HFF-Myc (cell line): ENCODE results near the gene ISOC2.

ENCODE experiments used
- DNase-seq: peaks from one replicate; pipeline ENCODE4 v3.0.0-alpha.2; 2011; ENCODE audit warnings: low read depth; ENCODE audit errors: extremely low read depth
- H3K4me3 ChIP-seq: replicated peaks from 2 replicates; pipeline ENCODE4 v1.5.1; 2011; ENCODE audit warnings: low read depth, mild to moderate bottlenecking, control low read depth, low read length
- CTCF ChIP-seq: IDR thresholded peaks from 2 replicates; pipeline ENCODE4 v1.5.1; 2012; ENCODE audit warnings: mild to moderate bottlenecking, low read depth, low read length, control low read depth; ENCODE audit errors: missing control alignments

Gene ISOC2

DNA sequence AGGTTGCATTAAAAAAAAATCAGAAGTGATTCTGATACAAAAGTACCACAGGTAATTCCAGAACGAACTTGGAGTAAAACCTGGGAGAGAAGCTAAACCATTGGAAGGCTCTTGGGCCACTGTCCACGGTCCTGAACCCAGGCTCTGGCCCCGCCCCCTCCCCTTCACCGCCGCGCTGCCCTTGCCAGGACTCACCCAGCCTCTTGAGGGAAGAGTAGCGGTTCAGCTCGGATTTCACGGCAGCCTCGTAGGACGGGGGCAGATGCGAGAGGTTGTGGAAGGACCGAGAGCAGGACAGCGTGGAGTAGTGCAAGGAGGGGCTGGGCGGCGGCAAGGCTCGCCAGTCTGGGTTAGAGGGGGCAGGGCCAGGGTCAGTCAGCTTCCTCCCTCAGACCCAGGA is 24.0 kb downstream of the ISOC2 start:
- DNase-seq: no peak
- no peak for TF ChIP-seq CTCF
- H3K4me3 ChIP-seq: no peak overlapping the region

DNA sequence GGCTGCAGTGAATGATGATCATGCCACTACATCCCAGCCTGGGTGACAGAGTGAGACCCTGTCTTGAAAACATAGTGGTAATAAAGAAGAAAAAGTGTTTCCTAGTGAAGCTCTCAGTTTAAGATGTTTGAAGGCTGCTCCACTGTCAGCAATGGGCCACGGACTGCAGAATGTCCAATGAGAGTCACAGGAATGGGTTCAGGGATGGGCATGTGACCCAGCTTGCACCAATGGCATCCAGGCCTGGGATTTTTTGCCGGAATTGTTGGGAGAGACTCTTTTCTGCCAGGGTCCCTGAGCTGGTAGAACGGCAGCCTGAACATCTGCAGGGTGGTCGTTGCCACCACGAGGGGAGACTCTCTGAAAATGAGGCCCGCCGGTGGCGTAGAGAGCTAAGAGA is 24.6 kb downstream of the ISOC2 start:
- no peak for TF ChIP-seq CTCF
- H3K4me3 ChIP-seq: no peak overlapping the region
- no peak for DNase-seq

DNA sequence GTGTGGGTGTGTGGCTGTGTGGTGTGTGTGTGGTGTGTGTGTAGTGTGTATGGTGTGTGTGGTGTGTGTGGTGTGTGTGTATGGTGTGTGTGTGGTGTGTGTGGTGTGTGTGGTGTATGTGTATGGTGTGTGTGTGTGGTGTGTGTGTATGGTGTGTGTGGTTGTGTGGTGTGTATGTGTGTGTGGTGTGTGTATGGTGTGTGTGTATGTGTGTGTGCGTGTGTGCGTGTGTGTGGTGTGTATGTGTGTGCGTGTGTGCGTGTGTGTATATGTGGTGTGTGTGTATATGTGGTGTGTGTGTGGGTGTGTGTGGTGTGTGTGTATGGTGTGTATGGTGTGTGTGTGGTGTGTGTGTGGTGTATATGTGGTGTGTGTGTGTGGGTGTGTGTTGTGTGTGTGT is 26.4 kb downstream of the ISOC2 start:
- TF ChIP-seq CTCF: no peak
- no peak overlapping the region for H3K4me3 ChIP-seq
- no peak for DNase-seq

DNA sequence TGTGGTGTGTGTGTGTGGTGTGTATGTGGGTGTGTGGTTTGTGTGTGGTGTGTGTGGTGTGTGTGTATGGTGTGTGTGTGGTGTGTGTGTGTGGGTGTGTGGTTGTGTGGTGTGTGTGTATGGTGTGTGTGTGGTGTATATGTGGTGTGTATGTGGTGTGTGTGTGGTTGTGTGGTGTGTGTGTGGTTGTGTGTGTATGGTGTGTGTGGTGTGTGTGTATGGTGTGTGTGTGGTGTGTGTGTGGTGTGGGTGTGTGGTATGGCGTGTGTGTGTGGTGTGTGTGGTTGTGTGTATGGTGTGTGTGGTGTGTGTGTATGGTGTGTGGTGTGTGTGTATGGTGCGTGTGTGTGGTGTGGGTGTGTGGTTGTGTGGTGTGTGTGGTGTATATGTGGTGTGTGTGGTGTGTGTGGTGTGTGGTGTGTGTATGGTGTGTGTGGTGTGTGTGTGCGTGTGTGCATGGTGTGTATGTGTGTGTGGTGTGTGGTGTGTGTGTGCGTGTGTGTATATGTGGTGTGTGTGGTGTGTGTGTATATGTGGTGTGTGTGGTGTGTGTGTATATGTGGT is 27.0 kb downstream of the ISOC2 start:
- DNase-seq: no peak
- no peak overlapping the region for H3K4me3 ChIP-seq
- no peak for TF ChIP-seq CTCF

GRCh38 chr19:55433292-55433691 is 28.1 kb downstream of the ISOC2 start:
- H3K4me3 ChIP-seq: no peak overlapping the region
- no peak for TF ChIP-seq CTCF
- DNase-seq: no peak

DNA sequence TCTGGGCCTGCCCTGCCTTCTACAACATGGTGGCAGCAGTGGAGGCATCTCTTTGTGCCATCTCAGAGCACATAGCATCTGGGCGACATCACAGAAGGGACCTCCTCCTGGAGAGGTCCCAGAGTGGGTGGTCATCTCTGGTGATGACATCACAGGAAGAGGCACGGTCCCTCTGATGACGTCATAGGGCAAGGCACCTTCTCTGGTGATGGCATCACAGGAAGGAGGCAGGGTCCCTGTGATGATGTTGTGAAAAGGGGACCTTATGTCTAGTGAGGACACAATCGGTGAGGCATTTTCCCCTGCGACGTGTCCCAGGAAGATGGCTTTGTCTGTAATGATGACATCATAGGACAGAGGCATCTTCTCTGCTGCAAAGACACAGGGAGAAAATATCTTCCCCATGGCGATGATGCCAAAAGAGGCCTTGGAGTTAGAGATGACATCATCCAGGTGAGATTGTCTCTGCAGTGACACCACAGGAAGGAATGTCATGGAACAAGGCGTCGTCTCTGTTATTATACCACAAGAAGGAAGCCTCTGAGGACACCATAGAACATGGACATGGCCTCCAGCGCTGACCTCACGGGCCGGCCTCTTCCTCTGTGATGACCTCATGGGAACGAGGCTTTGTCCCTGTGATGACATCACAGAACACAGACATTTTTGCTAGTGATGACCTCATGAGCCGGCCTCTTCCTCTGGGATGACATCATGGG is 29.0 kb downstream of the ISOC2 start:
- no peak for TF ChIP-seq CTCF
- H3K4me3 ChIP-seq: no peak overlapping the region
- DNase-seq: no peak
